HepG2 (cell line): Measurements from ENCODE around the gene COL27A1. TPM values are rescaled to one million over a fixed set of nuclear protein-coding genes. Genes with fewer than 3 reads are reported as not detected.
A peak's percentile ranks its signal among the peaks of the same experiment; 100 is the strongest.

Experiments used
- CREM ChIP-seq, 2 experiments: sonication (generic) in 1 of 2; formaldehyde crosslinking in 1 of 2; IDR thresholded peaks; 2 replicates each; pipeline versions ENCODE4 v1.4.0 to v1.6.1; 2016 to 2020; ENCODE audit warnings: antibody characterized with exemption in 1 of 2, mild to moderate bottlenecking in 1 of 2, missing genetic modification reagents in 1 of 2
- DMAP1 ChIP-seq: IDR thresholded peaks from 2 replicates; pipeline ENCODE4 v1.6.1; 2016
- ELF1 ChIP-seq: sonication (generic); formaldehyde crosslinking; IDR thresholded peaks from 2 replicates; pipeline ENCODE4 v1.4.0; 2020; ENCODE audit warnings: missing genetic modification reagents
- FOXP1 ChIP-seq, 2 experiments: fragments of 450-650 bp in 1 of 2; IDR thresholded peaks; 2 replicates each; pipeline ENCODE4 v1.6.1; 2017 to 2018; ENCODE audit warnings: antibody characterized with exemption in 1 of 2
- GTF3A ChIP-seq: sonication (generic); formaldehyde crosslinking; conservative IDR thresholded peaks from 2 replicates; pipeline ENCODE4 v1.4.0; 2020; ENCODE audit warnings: mild to moderate bottlenecking, missing genetic modification reagents
- HCFC1 ChIP-seq: fragments of 150-350 bp; IDR thresholded peaks from 2 replicates; pipeline ENCODE4 v1.6.1; 2014; ENCODE audit warnings: low read depth, low read length
- HNRNPK ChIP-seq: fragments of 200-400 bp; formaldehyde crosslinking; IDR thresholded peaks from 2 replicates; pipeline ENCODE4 v1.6.1; 2018; ENCODE audit warnings: low read length, low read depth, moderate library complexity, mild to moderate bottlenecking; ENCODE audit not compliant: poor library complexity, severe bottlenecking
- ISL2 ChIP-seq: sonication (generic); formaldehyde crosslinking; IDR thresholded peaks from 2 replicates; pipeline ENCODE4 v1.5.0; 2020; ENCODE audit warnings: missing genetic modification reagents
- KAT8 ChIP-seq: IDR thresholded peaks from 2 replicates; pipeline ENCODE4 v1.6.1; 2016; ENCODE audit warnings: missing genetic modification reagents, missing compliant biosample characterization
- MIER3 ChIP-seq: IDR thresholded peaks from 2 replicates; pipeline ENCODE4 v1.6.1; 2016; ENCODE audit warnings: missing compliant biosample characterization, borderline replicate concordance
- MYNN ChIP-seq: sonication (generic); formaldehyde crosslinking; IDR thresholded peaks from 2 replicates; pipeline ENCODE4 v1.4.0; 2020; ENCODE audit warnings: mild to moderate bottlenecking, low read depth, missing genetic modification reagents
- NFKBIZ ChIP-seq: IDR thresholded peaks from 2 replicates; pipeline ENCODE4 v1.6.1; 2018; ENCODE audit warnings: missing genetic modification reagents, missing compliant biosample characterization
- NR2C2 ChIP-seq: sonication (generic); formaldehyde crosslinking; IDR thresholded peaks from 2 replicates; pipeline ENCODE4 v1.4.0; 2020; ENCODE audit warnings: missing genetic modification reagents, mild to moderate bottlenecking, moderate library complexity, borderline replicate concordance
- NR2F1 ChIP-seq, 2 experiments: fragments of 450-650 bp in 1 of 2; formaldehyde crosslinking in 1 of 2; IDR thresholded peaks; 2 replicates each; pipeline versions ENCODE4 v1.5.0 to v1.6.1; 2016 to 2020; ENCODE audit warnings: mild to moderate bottlenecking in 1 of 2, missing compliant biosample characterization in 1 of 2, missing genetic modification reagents in 1 of 2, moderate library complexity in 1 of 2
- PHF20 ChIP-seq: sonication (generic); formaldehyde crosslinking; IDR thresholded peaks from 2 replicates; pipeline ENCODE4 v1.5.0; 2020; ENCODE audit warnings: mild to moderate bottlenecking, missing genetic modification reagents
- RBAK ChIP-seq: sonication (generic); formaldehyde crosslinking; IDR thresholded peaks from 2 replicates; pipeline ENCODE4 v1.5.1; 2020; ENCODE audit warnings: mild to moderate bottlenecking, missing genetic modification reagents
- RXRA ChIP-seq: sonication (generic); formaldehyde crosslinking; IDR thresholded peaks from 2 replicates; pipeline ENCODE4 v1.5.1; 2020; ENCODE audit warnings: missing genetic modification reagents
- TCF7 ChIP-seq: sonication (generic); IDR thresholded peaks from 2 replicates; pipeline ENCODE4 v1.6.1; 2016; ENCODE audit warnings: antibody characterized with exemption, low read depth
- TFDP2 ChIP-seq: sonication (generic); formaldehyde crosslinking; IDR thresholded peaks from 2 replicates; pipeline ENCODE4 v1.4.0; 2020; ENCODE audit warnings: missing genetic modification reagents
- THAP8 ChIP-seq: sonication (generic); formaldehyde crosslinking; IDR thresholded peaks from 2 replicates; pipeline ENCODE4 v1.5.1; 2020; ENCODE audit warnings: missing genetic modification reagents, mild to moderate bottlenecking, borderline replicate concordance
- ZNF17 ChIP-seq: sonication (generic); formaldehyde crosslinking; IDR thresholded peaks from 2 replicates; pipeline ENCODE4 v1.5.0; 2020; ENCODE audit warnings: mild to moderate bottlenecking, missing genetic modification reagents
- ZNF20 ChIP-seq: sonication (generic); formaldehyde crosslinking; IDR thresholded peaks from 2 replicates; pipeline ENCODE4 v1.4.0; 2020; ENCODE audit warnings: mild to moderate bottlenecking, moderate library complexity, missing genetic modification reagents
- ZNF256 ChIP-seq: sonication (generic); formaldehyde crosslinking; conservative IDR thresholded peaks from 2 replicates; pipeline ENCODE4 v1.4.0; 2020; ENCODE audit warnings: missing genetic modification reagents
- ZNF567 ChIP-seq: sonication (generic); formaldehyde crosslinking; IDR thresholded peaks from 2 replicates; pipeline ENCODE4 v1.8.1; 2023; ENCODE audit warnings: mild to moderate bottlenecking, missing genetic modification reagents, borderline replicate concordance
- ZNF572 ChIP-seq: sonication (generic); formaldehyde crosslinking; IDR thresholded peaks from 2 replicates; pipeline ENCODE4 v1.5.1; 2020; ENCODE audit warnings: mild to moderate bottlenecking, missing genetic modification reagents
- ZNF652 ChIP-seq: IDR thresholded peaks from 2 replicates; pipeline ENCODE4 v1.6.1; 2016; ENCODE audit warnings: low read depth, borderline replicate concordance
- ZNF724P ChIP-seq: sonication (generic); formaldehyde crosslinking; IDR thresholded peaks from 2 replicates; pipeline ENCODE4 v1.8.0; 2022; ENCODE audit warnings: missing genetic modification reagents, borderline replicate concordance
- ZNF740 ChIP-seq: sonication (generic); formaldehyde crosslinking; IDR thresholded peaks from 2 replicates; pipeline ENCODE4 v1.4.0; 2020; ENCODE audit warnings: missing genetic modification reagents
- ZNF784 ChIP-seq: sonication (generic); formaldehyde crosslinking; IDR thresholded peaks from 2 replicates; pipeline ENCODE4 v1.5.1; 2020; ENCODE audit warnings: missing genetic modification reagents, mild to moderate bottlenecking, borderline replicate concordance
- polyA plus RNA-seq, 8 experiments: library from polyadenylated mRNA; depleted of rRNA in 3 of 8; stranded (reverse) in 7 of 8; unstranded in 1 of 8; fragments of >200 nt; fragmentation: Illumina TruSeq in 4 of 8; extraction: Trizol in 4 of 8; gene quantifications; 2 replicates each; pipeline versions ENCODE4 v1.2.1 to v1.2.3, GENCODE V29; 2011 to 2016; ENCODE audit warnings: low read depth in 4 of 8, missing spikeins in 1 of 8, mixed read lengths in 1 of 8; ENCODE audit not compliant: insufficient read depth in 1 of 8
- total RNA-seq, 5 experiments: library from RNA; depleted of rRNA; stranded (reverse); fragments of >200 nt; fragmentation: Illumina TruSeq; extraction: Trizol; gene quantifications; 2 replicates each; pipeline ENCODE4 v1.2.3, GENCODE V29; 2016; ENCODE audit warnings: low read depth in 1 of 5

Gene COL27A1
- total and polyA plus RNA-seq, 2 of the 13 experiments (the other 11 are each of a cell fraction or from before 2014, with no cell fraction given), result 71.3 to 89.1 TPM

- TF ChIP-seq FOXP1 (IDR thresholded peaks at IDR 0.05) (0 out of 2 replicates have a peak, but pooled peaks have one; percentile 50), FOXP1 (CRISPR knock-in tag; IDR thresholded peaks at IDR 0.05) (peak; percentile 82), ELF1 (CRISPR knock-in tag) (peak; percentile 64), ZNF20 (CRISPR knock-in tag) (no peak), HNRNPK (no peak), TCF7 (peak; percentile 79), DMAP1 (CRISPR knock-in tag) (peak; percentile 80), ZNF784 (CRISPR knock-in tag) (peak; percentile 33; the same call in 1 of the 2 replicates), MYNN (no peak), PHF20 (CRISPR knock-in tag) (no peak), ZNF256 (CRISPR knock-in tag) (no peak), NR2F1 (CRISPR knock-in tag; IDR thresholded peaks at IDR 0.05) (0 out of 4 replicates have a peak, but pooled peaks of 1 of the 2 experiments have one; percentile 13), THAP8 (CRISPR knock-in tag) (no peak), TFDP2 (CRISPR knock-in tag) (peak; percentile 61), ZNF572 (CRISPR knock-in tag) (no peak), CREM (IDR thresholded peaks at IDR 0.05) (peak; percentile 85), CREM (CRISPR knock-in tag; IDR thresholded peaks at IDR 0.05) (no peak), ISL2 (CRISPR knock-in tag) (peak; percentile 87), MIER3 (CRISPR knock-in tag) (peak; percentile 79; the same call in 1 of the 2 replicates), KAT8 (peak; percentile 75), ZNF652 (CRISPR knock-in tag) (peak; percentile 84), HCFC1 (no peak), ZNF17 (no peak), NR2C2 (CRISPR knock-in tag) (peak; percentile 62), NFKBIZ (CRISPR knock-in tag) (no peak; the same call in 1 of the 2 replicates), GTF3A (no peak), RXRA (CRISPR knock-in tag) (peak; percentile 91), ZNF724P (peak; percentile 32; the same call in 1 of the 2 replicates), ZNF740 (CRISPR knock-in tag) (peak; percentile 20; the same call in 1 of the 2 replicates), RBAK (CRISPR knock-in tag) (no peak), ZNF567 (CRISPR knock-in tag) (no peak)
Measured at GRCh38 chr9:114117996-114118830, 37.1 kb upstream of the COL27A1 start (continued).
